GM21367 (cell line): ENCODE data around the gene ITK.
"Not testable (repeated sequence)": the region's sequence is repeated elsewhere in the genome, so short reads cannot be mapped to it uniquely, and the experiment has no call there.

ENCODE experiments used
- ATAC-seq: cut with Tn5 transposase; IDR thresholded peaks from one replicate; pipeline ENCODE4 v1.9.1; 2021; ENCODE audit not compliant: unreplicated experiment

ITK gene

DNA sequence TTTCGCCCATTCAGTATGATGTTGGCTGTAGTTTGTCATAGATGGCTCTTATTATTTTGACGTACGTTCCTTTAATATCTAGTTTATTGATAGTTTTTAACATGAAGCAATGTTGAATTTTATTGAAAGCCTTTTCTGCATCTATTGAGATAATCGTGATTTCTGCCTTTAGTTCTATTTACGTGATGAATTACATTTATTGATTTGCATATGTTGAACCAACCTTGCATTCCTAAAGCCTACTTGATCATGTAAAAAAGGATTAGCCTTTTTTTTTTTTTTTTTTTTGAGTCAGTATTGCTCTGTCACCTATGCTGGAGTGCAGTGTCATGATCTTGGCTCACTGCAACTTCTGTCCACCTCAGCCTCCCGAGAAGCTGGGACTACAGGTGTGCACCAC is 25.1 kb downstream of the ITK start:
- no peak for ATAC-seq

DNA sequence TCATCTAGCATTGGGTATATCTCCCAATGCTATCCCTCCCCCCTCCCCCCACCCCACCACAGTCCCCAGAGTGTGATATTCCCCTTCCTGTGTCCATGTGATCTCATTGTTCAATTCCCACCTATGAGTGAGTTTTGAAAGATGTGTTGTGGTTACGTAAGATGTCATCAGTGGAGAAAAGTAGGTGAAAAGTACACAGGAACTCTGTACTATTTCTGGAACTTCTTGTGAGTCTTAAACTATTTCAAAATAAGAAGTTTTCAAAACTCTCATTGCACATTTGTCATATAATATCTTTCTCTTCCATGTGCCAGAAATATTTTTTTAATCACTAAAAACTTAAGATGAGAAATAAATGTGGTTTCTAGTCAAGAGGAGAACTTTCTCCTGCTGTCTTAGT is 30.0 kb downstream of the ITK start:
- not testable (repeated sequence) for ATAC-seq

DNA sequence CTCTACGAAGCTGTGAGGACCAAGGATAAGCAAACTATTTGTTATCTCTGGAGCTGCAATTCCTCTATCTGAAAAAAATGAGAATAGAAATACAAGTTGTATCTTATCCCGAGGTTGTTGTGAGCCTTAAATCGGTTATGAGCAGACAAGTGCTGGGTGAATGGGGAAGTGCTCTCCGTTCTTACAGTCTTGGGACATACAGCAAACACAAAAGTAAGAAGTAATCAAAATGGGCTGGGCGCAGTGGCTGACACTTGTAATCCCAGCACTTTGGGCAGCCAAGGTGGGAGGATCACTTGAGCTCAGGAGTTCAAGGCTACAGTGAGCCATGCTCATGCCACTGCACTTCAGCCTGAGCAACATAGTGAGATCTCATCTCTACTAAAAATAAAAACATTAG is 31.7 kb downstream of the ITK start:
- ATAC-seq = no peak

DNA sequence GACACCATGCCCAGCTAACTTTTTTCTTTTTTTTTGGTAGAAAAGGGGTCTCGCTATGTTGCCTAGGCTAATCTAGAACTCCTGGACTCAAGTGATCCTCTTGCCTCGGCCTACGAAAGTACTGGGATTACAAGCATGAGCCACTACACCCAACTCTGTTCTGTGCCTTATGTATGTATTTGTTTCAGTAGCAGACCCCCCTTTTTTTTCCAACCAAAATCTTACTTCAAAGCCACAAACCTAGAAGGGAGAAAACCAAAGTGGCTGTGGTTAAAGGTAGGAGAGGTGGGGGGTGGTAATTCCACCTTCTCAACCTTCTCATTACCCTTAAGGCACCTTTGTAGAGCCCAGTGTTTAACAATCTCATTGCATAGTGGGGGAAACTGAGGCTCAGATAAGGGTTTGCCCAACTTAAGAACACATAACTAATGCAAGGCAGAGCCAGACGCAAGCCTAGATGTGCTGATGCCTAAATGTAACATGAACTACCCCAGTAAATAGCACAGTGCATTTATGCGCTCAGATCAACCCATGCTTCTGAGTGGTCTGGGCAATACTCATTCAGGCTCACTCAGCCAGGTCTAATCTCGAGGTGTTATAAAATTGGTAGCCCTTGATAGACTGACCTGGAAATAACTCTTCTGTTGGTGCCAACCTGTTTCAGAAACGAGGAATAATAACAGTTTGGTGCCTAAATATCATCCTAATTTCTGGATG is 33.0 kb downstream of the ITK start:
- ATAC-seq = no peak

DNA sequence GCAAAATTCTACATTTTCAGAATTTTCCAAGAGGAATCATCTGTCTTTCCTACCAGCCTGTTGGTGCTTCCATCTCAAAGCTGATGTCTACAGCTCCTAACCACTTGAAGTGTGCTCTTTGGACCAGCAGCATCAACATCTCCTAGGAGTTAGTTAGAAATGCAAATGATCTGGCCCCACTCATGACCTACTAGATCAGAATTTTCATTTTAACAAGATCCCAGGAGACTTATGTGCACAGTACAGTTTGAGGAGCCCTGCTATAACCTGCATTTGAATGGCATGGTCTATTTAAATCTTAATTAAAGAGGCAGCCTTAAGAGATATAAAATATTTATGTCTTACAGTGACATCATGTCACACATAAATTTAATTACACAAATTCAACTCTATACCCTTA is 33.8 kb downstream of the ITK start:
- ATAC-seq = no peak

DNA sequence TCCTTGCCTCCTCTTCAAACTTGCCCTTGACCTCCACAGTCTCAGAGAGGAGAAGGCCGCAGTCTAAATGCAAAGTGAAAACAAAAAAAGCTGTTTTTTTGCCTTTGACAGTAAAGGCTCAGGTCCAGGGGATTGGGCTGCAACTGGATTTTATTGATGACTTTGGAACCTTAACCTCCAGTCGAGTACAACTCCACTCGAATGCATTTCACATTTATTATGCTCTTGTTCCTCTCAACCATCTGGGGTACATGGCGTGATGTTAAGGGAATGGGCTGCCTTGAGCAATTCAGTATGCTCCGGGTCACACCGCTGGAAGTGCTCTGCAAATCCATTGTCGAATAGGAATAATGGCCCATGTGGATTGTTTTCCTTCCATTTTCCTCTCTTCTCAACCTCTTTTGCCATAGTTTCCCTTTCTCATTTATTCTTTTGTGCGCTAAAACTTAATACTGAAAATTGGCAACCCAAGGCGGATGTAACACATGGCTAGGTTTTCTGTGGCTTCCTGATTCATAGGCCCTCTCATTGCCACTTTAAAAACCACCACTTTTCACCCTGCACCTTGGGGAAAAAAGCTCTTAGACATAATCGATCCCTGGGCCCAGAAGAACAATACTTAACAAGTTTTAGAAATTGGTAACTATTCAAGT is 34.3 kb downstream of the ITK start:
- ATAC-seq = no peak

DNA sequence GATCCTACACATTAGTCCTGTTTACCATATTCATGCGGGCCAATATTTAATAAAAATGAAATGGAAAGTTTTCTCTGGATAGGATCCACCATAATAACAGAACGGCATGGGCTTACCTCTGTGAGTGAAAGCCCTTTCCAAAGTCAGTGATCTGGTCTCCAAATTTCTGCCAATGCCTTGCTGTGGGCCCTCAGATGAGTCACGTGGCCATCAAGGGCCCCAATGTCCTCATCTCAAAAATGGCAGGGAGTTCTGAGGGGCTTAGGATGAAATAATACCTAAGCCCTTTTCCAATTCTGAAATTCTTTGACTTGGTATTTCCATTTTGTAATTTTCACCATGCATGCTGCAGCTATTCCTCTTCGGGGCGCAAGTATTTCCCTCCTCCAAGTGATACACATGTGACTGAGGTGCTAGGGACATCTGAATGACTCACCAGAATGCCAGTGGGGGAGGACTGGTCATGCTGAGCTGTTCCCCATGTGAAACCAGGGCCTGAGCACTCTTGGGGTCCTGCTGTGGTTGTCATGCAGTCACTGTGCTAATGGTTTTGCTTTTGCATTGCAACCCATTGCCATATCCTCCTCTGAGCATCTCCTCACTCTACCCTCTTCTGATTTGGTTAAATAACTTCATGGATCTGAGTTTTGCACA is 35.0 kb downstream of the ITK start:
- no peak for ATAC-seq

DNA sequence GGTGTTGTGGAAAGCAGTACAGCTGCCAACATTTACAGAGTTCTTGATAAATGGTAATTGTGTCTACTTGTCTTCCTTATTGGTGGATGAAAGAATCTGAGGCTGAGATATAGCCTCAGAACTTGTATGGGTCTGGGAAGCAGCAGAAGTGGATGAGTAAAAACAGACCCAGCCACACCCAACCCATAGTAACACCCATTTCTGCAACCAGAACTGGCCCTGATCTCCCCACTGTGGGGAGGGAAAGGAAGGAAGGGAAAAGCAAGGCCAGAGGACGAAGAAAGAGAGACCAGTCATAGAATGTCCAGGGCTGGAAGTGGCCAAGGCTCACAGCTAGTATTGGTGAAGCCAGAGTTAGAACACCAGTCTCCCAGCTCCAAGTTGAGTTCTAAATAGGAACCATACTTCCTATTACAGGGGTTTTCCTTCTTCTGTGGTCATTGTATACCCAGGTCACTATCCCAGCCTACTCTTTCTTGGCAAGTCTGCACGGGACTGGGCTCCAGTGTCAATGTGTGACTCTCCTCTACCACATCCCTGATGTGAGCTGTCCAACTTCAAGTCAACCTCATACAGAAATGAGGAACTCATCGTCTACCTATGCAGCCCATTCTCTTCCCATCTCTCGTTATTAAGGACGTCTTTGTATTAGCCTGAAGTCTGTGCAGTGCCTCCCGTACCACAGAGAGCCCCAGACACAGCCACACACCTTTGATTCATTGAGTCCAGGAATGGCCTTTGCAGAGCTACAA is 35.9 kb downstream of the ITK start:
- no peak for ATAC-seq

DNA sequence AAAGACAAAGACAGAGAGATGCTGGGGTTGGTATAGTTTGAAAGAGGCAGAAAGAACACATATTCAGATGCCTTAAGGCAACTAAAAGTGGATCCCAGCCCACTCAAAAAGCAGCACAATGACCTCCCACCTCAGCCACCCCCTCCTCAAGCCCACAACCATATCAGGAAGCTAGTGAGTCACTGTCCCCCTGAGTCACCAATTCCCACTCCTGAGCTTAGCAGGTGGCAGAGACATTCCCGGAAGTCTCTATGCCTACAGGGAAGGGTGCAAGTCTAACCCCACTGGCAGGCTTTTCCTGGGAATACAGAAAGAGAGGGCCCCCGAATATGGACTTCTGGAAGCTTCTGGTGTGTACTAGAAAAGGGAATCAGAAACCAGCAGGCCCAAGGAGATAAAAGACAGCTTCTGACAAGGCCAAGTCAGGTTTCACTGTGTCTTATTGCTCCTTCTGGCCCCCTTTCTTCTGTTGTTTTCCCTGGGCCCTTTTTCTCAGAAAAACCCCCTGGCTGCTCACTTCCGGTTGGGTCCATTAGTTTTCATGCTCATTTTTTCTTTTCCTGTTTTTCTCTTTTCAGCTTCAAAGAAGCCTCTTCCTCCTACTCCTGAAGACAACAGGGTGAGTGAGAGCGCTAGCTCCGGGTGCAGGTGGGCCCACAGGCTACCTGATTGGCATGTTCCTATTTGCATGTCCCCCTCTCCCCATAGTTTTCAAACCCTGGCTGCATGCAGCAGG is 36.8 kb downstream of the ITK start:
- no peak for ATAC-seq

DNA sequence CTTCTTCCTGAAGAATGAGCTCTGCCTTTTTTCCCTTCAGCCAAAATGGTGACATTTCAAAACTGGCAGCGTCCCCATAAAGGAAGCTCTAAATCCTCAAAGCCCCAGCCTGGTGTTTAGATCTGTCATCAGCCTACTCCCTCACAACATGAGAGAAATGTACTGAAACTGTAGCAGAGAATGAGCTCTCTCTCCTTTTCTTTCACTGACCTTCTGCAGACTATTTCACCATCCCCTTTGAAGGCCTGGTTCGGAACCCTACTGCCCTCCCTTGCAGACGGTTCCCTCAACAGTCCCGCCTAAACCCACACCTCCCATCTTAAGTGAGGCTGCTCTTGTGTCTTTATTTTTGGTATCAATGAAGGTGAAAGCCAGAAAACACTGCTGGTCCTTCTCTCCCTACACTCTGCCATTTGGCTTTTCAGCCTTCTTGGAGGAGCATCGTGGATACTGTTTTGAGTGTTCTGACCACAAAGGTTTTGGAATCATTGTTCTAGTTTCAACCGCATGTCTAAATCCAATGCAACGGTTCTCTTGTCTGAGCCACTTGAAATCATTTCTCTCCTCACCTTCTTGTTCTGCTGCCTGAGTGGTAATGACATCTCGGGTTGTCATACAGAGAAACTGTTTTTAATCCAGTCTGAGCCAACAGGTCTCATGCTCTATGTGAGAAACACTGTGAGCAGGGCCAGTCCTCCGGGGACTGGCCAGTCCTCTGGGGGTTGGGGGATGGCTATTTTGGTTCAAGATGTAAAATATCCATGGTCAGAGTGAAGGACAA is 39.0 kb downstream of the ITK start:
- peak; percentile 33 for ATAC-seq

DNA sequence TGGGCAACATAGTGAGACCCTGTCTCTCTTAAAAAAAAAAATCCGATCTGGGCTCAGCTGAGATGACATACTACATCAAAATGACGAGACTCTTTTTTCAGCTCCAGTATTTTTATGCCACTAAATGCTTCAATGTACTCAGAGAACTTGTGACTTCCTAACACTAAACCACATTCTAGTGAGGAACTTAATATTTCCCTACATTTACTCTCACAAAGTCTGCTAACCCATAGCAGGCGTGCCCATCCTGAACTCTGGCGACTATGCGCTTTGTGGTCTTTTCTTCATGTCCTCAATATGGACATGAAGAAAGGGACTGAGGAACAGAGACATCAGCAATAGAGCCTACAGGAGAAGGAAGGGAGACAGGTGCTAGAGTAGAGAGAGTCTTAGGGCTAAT is 41.3 kb downstream of the ITK start:
- ATAC-seq = no peak

DNA sequence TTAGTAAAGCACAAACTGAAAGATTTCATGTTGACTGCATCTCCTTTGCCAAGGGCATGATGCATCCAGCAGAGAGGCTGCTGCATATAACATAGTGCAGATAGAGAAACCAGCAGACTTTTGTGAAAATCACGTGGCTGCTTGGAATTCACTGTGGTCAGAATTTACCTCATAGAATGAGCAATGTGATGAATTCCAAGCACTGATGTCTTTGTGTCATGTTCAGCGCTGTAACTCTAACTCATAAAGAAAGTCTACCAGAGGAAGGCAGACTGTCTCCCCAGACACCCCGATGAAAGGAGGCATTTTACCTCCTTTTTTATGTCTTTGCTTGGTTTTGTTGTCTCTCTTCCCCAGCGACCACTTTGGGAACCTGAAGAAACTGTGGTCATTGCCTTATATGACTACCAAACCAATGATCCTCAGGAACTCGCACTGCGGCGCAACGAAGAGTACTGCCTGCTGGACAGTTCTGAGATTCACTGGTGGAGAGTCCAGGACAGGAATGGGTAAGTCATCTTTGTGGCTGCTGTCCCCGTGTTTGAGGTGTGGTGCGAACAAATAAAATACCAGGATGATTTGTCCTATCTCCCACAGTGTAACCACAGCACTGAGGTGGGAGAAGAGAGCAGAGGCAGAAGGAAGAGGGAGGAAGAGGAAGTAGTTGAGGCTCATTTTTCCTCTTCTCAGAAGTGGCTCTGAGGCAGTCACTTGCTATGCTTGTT is 42.0 kb downstream of the ITK start:
- ATAC-seq = no peak

DNA sequence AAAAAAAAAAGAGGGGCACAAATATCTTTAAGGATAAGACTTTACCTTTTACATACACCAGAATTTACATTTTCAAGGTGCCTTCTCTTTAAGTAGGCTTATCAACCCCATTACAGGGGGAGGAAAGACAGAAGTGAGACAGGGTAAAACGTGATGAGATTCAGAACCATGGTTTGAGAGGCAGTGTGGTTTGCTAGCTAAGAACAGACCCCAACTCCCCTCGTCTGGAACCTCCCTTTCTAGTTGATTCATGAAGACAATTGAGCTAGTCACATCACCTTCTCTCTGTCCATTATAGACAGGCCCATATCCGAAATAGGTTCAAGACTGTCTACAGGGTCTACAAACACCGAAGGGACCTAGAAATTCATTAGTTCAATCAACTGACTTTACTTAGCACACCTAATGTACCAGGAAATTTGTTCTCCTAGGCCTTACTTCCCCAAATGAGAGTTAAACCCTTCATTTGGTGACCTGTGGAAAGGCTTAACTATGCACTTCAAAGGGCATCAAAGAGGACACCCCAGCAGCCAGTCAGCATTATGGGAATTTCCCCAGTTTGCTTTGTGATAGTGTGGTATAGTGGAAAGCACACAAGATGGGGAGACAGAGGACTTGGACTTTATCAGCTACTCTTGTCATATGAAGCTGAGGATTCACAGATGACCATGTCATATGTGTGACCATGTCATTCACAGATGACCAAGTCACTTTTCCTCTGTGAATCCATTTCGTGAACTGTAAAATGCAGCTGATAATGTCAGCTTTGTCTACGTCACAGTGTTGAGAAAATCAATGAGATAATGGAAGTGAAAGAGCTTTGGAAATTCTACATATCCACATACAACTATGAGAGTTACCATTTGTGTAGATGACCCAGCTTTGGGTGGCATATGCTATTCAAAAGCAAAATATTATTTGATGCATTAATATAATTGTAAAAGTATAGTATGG is 45.1 kb downstream of the ITK start:
- ATAC-seq = no peak

DNA sequence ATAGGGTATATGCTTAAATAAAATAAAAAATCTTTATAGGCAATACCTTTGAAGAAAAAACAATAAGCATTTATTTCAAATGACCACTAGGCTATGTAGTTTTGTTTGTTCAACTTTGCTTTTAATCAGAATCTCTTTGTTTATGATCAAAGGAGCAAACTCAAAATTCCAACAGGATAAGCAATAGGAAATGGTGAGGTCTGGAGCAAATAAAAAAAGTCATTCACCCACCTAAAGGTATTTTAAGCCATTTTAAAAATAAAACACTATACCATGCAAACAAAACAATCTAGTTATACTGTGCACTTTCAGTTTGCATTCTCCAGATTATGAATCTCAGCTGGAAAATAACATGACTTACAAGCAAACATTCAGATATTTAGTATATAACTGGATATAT is 50.0 kb downstream of the ITK start:
- ATAC-seq = no peak

DNA sequence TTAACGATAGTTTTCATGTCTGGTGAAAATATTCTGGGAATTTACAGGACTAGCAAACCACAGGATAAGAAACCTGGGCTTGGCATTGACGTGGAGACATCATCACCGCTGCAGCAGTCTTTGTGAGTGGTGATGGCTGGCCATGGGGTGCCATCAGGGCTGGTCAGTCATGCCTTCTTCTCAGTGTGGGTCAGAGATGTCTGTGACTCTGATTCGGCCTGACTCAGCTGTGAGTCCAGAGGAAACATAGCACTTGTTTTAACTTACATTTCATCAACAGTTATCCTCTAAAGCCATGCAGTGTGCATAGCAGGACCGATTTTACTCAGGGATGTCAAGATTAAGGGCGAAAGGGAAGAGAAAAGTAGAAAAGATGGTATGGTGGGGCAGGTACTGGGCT is 52.1 kb downstream of the ITK start:
- no peak for ATAC-seq

DNA sequence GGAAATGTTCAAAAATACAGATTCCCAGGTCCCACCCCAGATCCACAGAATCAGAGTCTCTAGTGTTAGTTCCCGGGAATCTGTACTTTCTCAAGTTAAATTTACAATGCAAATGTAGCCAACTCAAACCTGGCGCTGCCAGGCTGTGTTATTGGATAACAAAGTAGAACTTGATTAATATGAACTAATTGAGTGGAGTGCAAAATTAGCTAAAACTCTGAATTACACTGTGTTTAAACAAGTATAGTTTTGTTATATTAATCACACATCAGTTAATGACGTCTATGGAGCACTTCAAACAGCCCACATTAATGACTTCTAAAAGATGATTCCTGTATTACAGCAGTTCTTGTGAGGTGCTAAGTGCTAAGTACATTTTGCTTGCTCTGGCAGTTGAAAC is 52.9 kb downstream of the ITK start:
- ATAC-seq = no peak

DNA sequence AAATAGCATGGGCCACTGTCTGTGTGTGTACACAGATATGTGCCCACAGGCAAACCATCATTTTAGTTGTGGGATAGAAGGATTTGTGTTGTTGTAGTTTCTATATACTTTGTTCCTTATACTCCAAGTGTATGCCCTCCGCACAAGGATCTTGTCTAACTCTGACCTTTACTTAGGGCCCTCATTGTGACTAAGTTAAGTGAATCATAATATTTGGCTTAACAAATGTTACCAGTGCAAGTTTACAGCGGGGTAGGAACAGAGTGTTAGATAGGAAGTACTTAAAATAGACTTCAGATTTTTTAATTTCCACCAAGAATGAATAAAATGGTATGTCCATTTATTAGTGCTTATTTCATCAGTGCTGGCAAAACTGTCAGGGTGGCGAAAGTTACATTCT is 55.8 kb downstream of the ITK start:
- ATAC-seq = no peak

DNA sequence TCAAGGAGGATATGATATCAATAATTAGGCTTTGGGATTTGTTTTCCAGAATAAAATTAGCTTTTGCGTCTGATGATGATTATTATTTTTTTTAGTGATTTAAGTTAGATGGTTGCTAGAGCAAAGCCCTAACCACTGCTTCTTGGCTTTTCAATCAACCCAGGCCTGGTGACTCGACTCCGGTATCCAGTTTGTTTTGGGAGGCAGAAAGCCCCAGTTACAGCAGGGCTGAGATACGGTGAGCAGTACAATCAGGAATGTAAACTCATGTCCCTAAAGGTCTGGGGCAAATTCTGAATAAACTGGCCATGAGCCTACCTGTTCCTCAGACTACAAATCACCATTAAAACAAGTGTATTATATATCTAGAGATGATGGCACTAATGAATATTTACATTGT is 60.8 kb downstream of the ITK start:
- no peak for ATAC-seq

DNA sequence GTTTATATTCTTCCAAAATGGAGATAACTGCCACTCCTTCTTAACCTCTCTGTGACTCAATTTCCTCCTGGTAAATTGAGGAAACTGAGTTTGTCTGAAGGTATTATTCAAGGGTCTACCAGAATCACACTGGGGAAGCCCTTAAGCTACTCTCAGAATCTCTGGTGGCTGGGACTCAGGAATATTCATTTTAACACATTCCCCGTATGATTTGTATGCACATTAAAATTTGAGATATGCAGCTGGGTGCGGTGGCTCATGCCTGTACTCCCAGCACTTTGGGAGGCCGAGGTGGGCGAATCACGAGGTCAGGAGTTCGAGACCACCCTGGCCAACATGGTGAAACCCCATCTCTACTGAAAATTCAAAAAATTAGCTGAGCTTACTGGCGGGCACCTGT is 64.1 kb downstream of the ITK start:
- ATAC-seq = not testable (repeated sequence)
